Medulla oblongata (tissue), 1 donor: ENCODE data around the gene UBE2L3.
A peak's percentile ranks its signal among the peaks of the same experiment; 100 is the strongest.
"Not testable (repeated sequence)": the region's sequence is repeated elsewhere in the genome, so short reads cannot be mapped to it uniquely, and the experiment has no call there.

Experiments
- DNase-seq: peaks from one replicate; pipeline ENCODE4 v3.0.0-alpha.2; 2015; ENCODE audit errors: extremely low spot score

Gene UBE2L3

DNA sequence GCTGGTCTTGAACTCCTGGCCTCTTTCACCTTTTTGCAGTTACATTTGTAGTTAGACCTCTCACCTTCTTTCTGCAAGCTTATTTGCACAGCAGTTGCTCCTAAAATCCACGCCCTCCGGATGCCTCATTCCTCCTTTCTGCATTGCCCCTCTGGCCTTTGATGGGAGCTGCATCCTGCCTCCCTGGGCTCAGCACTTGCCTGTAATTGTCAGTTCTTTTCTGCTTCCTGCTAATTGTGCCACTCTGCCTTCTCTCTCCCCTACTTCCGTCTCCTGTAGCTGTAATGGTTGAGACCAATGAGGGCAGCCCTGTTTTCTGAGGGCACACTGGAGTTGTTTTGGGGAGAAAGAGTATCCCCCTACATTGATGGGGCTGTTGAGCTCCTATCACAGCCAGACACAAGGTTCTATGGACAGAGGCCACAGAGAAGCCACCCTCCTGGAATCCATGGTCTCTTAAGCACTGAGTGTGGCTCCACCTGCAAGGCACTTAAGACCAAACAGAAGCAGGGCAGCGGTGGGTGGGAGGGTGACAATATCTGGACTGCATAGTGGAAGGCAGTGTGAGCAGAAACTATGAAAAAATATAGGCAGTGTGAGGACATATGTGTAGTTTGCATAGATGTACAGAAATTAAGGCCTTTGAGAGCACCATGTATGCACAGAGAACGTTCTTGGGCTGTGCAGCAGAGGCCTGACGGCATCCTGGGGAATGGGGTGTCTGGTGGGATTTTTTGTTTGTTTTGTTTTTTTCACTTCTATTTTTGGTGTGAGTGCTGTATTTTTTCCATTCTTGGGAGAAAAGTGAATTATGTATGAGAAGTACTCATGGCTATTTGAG is 31.8 kb downstream of the UBE2L3 start:
- no peak for DNase-seq

DNA sequence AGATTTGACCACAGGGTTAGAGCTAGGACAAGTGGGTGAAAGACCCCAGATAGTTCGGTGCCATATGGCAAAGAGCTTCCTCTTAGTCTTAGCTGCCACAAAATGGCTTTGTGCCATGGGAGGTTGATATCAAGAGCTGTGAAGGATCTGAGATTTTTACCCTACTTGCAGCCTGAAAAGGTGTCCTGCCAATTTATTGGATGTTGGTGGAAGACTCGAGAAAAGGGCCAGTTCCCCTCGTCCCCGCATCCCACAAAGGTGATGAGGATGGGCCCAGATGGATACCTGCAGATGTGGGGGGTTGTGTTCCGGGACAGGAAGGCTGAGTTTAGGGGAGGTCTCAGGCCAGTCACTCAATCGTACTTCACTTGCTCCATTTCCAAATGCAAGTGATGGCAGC is 35.1 kb downstream of the UBE2L3 start:
- DNase-seq: no peak

DNA sequence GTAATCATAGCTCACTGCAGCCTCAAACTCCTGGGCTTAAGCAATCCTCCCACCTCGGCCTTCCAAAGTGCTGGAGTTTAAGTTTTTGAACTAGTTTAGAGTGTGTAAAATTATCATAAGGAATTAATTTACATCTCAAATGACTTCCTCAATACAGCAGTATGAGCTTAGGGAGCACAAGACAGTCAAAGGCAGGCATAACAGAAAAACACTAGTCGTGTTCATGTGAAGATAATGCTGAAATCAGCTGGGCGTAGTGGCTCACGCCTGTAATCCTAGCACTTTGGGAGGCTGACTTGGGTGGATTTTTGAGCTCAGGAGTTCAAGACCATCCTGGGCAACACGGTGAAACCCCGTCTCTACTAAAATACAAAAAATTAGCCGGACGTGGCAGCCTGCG is 36.5 kb downstream of the UBE2L3 start:
- no peak for DNase-seq

DNA sequence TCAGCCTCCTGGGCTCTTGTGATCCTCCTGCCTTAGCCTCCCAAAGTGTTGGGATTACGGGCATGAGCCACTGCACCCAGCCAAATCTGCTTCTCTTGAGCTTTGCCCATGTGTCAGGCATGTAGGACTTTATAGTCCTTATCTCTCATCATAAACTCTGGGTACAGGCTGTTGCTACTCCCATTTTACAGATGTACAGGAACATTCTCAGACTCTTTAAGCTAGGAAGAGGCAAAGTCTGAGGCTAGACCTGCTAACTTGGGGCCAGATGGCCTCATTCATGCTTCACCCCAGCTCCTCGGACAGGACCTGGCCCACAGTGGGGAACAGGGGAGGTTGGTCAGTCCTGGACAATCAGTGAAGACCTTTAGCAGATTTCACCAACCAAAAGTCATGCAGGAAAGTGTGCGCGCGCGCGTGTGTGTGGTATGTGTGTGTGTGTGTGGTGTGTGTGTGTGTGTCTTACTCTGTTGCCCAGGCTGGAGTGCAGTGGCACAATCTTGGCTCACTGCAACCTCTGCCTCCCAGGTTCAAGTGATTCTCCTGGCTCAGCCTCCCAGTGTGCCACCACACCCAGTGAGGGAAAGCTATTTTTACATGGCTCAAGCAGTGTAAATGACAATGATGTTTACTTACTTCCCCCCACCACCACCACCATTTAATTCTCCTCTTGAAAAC is 38.5 kb downstream of the UBE2L3 start:
- no peak for DNase-seq

DNA sequence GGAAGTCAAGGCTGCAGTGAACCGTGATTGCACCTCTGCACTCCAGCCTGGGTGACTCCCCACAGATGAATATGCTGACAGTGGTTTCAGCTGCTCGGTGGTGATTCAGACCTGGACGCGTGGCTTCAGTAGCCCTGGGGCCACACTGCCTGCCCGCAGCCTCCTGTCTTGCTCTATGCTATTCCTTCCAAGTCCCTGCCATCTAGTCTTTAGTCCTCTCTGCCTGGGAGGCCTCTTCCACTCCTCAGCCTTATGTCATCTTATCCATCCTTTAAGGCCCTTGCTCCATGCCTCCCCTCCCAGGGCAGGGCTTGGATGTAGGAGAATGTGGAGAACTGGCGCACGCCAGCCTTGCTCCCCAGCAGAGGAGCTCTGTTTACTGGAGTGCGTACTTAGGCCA is 39.3 kb downstream of the UBE2L3 start:
- DNase-seq: no peak

DNA sequence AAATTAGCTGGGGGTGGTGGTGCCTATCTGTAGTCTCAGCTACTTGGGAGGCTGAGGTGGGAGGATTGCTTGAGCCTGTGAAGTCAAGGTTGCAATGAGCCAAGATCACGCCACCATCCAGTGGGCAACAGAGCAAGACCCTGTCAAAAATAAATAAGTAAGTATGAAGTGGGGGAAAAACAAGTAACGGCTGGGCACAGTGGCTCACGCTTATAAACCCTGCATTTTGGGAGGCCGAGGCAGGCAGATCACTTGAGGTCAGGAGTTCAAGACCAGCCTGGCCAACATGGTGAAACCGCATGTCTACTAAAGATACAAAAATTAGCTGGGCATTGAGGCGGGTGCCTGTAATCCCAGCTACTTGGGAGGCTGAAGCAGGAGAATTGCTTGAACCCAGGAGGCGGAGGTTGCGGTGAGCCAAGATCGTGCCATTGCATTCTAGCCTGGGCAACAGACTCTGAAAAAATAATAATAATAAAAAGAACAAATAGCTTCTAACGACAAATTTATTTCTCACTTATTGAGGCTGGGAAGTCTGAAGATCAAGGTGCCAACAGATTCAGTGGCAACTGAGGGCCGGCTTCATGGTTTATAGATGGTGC is 42.1 kb downstream of the UBE2L3 start:
- DNase-seq: not testable (repeated sequence)

DNA sequence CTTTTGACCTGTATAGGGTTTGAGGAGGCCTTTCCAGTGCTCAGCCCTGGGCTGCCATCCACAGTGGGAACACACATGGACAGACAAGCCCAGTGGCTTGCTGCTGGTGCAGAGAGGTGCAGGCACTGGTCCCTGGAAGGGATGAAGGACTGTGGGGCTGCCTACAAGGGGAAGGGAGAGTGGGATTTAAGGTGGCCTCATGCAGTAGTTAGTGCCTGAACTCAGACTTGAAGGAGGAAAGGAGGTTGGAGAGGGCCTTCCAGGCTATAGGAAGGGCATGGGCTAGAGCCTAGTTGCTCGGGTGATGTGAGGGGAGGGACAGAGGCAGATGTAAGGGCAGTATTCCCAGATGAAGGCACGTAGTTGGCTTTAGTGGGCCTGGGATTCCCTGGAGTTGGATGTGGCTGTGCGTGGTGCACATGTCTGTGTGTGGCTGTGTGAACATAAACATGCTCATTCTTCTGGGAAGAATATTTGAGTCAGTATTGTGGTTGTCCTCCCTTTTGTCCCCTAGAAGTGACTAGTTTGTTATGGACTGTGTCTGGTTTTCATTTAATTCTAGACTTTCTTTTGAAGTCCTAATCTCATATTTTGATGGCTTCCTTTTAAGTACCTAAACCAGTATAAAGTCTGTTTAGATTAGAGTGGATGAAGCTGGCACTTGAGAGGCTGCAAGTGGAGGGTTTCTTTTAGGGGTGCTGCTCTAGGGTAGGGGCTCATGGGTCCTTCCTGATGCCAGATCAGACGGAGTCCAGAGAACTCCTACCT is 43.9 kb downstream of the UBE2L3 start:
- no peak for DNase-seq

DNA sequence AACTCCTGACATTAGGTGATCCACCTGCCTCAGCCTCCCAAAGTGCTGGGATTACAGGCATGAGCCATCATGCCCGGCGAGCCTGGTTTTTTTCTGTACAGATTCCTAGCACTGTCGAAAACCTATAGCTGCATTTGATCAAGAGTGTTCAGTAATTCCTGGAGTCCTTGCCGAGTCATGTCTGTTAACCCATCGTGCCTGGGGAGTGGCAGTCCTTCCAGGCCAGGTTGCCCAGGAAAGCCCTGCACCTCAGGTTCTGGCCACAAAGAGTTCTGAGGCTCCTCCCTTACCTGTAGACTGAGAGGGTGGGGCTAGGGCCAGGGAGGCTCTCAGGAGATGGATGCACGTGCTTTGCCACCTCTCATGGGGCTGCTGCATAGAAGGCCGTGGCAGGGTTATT is 45.3 kb downstream of the UBE2L3 start:
- DNase-seq: no peak

DNA sequence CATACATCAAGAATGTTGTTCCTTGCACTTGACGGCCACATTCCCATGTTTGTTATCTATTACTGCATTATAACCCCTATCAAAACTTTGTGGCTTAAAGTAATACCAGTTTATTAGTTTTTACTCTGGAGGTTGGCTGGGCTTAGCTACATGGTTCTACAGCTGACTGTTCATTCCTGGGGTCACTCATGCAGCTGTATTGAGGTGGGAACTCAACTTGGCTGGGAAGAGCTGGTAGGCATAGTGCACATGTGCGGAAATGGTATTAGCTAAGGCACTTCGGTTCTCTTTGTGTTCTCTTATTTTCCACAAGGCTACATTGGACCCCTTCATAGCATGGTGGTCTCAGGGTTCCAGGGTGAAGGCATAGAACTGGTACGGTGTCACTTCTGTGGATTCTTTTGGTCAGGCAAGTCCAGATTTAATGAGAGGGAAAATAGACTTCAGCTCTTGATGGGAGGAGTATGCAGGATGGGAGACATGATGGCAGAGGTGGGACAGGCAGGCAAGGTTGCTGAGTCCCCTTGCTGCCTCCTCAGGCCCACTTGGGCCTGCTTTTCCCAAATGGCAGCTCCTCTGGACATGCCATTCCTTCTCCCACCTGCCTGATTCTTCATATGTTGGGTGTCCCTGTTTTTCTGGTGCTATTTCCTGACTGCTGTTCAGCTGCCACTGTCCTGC is 46.2 kb downstream of the UBE2L3 start:
- no peak for DNase-seq

DNA sequence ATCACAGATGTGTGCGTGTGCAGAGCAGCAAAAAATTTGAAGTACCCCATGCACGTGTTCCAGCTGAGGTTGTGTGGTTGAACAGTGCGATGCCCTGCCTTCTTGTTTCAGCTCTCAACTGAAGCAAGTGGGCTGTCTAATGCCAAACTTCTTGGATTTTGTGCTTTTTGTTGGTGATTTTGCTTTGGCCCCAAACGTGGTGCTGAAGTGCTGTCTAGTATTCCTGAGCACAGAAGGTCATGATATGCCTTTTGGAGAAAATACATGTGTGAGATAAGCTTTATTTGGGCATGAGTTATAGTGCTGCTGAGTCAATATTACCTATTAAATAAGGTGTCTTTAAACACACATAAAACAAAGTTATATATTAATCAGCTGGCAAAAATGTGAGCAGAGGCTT is 48.2 kb downstream of the UBE2L3 start:
- DNase-seq: no peak

DNA sequence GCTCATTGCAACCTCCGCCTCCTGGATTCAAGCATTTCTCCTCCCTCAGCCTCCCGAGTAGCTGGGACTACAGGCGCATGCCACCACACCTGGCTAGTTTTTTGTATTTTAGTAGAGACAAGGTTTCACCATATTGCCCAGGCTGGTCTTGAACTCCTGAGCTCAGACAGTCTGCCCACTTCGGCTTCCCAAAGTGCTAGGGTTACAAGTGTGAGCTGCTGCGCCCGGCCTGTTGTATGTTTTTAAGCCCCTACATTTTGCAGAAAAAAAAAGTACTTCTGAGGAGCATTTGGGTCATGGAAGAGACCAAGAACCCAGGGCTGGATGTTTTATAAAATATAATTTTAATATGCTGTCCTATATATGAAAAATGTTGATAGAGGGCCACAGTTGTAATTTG is 49.8 kb downstream of the UBE2L3 start:
- DNase-seq: not testable (repeated sequence)

DNA sequence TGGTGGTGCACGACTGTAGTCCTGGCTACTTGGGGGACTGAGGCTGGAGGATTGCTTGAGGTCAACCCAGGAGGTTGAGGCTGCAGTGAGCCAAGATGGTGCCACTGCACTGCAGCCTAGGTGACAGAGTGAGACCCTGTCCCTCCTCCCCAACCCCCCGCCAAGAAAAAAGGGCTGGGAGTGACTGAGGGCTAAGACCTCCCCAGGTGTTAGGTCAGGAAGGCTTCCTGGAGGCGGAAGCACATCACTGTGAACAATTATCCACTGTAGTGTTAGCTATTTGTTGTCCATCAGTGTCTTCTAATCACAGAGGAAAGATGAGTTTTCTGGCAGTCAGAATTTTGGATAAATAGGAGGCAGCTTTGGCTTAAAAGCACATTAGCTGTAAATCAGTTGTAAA is 53.5 kb downstream of the UBE2L3 start:
- DNase-seq: no peak

DNA sequence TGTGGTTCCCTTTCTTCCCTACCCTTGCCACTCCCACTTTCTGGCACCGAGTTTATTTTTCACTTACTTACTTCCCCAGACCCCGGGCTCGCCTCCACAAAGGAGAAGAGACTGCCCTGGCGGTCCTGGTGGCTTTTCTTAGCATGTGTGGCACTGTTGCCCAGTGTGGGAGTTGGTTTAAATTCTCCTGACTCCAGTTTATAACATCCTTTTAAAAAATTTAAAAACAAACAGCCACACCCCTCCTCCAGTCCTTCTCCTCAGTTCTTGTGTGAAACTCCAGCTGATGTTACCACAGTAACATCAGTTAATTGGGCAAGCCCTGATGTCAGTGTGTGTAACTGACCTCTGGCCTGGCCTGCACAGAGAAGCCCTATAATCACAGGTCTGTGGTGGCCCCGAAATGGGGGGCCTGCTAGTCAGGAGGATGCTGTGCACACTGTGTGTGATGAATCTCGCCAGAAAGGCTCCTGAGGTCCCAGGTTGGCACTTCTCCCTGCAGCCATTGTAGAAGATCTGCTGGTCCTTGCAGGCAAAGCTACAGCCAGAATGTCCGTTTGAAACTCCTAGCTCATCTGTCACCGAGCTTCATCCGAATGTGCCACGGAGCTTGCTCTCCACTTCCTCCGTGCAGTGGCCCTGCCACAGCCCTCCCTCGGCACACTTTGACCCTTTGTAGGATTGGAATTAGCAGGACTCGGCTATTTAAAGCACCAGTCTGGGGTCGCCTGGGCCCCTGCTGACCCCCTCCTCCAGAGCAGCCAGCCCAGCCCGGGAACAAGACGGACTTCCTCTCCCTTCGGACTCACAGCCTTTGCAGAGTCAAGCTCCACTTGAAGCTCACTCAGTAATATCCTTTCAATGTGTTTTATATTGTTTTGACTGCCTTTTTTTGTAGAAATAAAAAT is 54.8 kb downstream of the UBE2L3 start:
- peak; percentile 65 for DNase-seq

DNA sequence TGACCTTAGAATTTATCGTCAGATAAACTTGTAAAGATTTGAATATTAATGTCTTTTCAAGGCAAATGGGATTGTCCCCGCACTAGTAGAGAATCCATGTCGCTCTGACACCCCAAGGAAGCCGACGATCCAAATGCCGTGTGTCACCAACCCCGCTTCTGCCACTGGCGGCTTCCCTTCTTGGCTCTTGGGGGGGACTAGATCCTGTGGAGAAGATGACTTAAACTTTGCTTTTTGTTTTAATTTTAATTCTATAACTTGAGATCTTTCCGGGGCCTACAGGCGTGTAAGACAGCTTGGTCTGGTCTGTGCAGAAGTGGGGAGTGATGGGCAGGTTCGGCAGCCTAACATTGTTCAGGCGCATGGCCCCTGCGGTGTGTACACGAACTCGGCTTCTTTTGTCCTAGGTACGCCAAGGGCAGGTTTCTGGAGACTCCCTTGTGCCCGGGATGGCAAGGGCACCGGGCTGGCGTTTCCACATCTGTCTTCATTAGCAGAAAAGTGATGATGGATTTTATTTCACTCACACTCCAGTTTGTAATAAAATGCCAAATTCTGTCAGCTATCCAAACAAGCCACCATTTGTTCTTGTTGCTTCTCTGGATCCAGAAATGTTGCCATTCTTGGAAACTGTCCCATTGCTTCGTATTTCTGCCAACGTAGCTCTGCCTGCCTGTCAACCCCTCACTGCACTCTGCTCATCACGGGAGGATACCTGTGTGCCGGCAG is 55.6 kb downstream of the UBE2L3 start:
- DNase-seq: peak; percentile 45

DNA sequence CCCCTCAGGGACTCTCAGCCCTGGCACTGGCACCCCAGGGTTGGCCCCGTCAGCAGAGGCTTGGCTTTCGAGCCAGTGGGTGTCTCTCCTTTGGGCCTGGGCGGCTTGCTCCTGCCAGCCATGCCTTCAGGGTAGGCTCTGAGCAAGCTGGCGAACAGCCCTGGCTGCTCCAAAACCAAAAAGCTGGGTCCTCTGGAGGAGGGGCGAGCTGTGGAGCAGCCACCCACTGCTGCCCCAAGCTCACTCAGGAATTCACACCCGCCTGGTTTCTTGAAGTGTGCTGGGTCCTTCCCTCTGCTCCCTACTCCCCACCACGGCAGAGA is 56.1 kb downstream of the UBE2L3 start:
- DNase-seq: peak; percentile 32

DNA sequence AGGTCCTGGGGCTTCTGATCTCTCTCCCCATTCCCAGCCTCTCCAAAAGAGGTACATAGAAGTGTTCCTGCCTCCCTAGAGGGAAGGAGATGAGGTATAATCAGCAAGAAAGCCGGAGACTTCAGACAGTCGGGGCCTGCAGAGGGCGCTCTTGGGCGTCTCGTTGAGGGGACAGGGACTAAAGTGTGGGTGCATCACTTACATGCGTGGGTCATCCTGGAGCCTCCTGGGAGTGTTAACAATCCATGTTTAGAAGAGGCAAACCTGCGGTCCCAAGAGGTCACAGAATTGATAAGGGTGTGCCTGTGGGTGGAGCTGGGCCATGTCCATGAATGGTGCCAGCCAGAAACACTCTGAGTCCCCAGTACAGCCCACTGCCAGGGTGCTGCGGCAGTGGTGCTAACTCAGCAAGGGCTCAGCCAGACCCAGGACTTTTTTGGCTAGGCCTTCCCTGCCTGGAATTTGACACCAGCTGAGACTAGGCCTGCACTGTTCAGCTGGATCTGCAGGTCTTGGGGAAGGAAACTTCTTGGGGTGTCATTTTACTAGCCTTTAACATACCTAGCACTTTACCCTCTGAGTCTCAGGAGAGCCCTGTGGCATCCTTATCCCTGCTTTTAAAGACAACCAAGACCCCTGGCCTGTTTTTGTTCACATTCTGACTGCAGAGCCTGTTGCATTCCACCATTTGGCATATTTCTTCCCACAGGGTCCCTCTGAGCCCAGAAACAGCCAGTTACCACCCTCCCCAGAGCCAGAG is 56.8 kb downstream of the UBE2L3 start:
- no peak for DNase-seq

DNA sequence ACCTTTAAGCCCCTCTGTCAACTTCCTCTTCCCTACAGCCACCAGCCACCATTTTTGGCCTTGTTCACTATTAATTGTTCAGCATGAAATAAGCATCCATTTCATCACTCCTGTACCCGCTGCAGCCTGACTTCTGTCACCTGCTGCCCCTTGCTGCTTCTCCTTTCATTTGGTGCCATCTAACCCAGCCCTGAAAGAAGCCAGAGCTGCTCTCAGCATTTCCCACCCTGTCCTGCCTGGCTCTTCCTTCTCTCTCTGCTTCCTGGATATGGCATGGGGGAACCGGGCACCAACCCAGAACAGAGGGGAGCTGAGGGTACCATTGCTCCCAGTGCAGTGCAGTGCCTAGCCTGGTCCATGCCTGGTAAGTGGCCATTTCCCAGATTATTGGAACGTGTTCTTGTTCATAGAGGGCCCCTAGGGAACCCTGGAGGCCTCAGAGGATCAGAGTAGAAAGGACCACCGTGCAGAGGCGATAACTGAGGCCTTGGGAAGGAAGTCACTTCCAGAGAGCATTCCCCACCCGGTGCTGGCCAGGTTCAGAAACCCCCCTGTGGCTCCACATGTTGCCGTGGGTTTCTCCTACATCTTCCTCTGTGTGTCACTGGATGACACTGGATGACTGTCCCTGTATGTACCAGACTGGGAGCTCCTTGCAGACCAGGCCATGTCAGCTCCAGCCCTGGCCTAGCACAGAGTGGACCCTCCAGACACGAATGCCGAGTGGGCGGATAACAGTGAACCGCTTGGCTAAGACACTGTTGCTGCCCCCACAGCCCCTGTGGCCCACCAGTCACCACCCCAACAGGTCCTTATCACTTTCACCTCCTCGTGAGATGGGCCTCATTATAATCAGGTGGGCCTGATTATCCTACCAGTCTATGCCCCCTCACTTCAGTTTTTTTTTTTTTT is 57.6 kb downstream of the UBE2L3 start:
- DNase-seq: no peak

DNA sequence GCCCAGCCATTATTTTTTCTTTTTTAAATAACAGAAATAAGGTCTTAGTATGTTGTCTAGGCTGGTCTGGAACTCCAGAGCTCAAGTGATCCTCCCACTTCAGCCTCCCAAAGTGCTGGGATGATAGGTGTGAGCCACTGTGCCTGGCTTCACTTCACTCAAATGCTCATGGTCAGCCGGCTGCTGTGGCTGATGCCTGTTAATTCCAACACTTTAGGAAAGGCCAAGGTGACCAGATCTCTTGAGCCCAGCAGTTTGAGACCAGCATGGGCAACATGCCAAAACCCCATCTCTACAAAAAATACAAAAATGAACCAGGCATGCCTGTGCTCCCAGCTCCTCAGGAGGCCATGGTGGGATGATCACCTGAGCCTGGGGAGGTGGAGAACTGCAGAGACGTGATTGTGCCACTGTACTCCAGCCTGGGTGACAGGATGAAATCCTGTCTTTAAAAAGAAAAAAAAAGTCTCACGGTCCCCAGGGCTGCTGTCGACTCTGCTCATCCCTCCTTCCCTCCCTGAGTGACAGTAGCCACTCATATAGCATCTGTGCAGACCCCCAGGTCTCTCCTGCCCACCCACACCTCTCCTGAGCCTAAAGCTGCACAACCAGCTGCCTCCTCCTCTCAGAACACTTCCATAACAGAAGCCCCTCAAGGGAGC is 58.7 kb downstream of the UBE2L3 start:
- DNase-seq: no peak
